K562 (cell line): ENCODE results near the gene DTX4. TPM values are rescaled to one million over a fixed set of nuclear protein-coding genes. Genes with fewer than 3 reads are reported as not detected.

ENCODE experiments used
- ATAC-seq: fragments of 200-7000 bp; cut with Tn5 transposase; 3 replicates; pipeline ENCODE4 v1.9.1; 2020; ENCODE audit warnings: moderate library complexity
- BruUV-seq: library from RNA; stranded (reverse); fragments of 400-500 nt; replicated peaks from 2 replicates; lab custom pipeline; 2021; lab: Mats Ljungman, UMichigan
- CTCF ChIA-PET: fragments of 300-600 bp; formaldehyde crosslinking; extraction: SDS; loops from one replicate; lab custom pipeline; 2021; ENCODE audit warnings: low intra/inter-chr PET ratio; lab: Yijun Ruan, JAX
- POLR2A ChIA-PET: fragments of 300-600, 350-650 bp; sonication (Branson Sonifier 250); formaldehyde crosslinking; extraction: SDS; loops from one replicate; lab custom pipeline; 2021; ENCODE audit warnings: antibody characterized with exemption, inconsistent platforms; lab: Yijun Ruan, JAX
- DNase-seq, 4 experiments: peaks; one replicate each; pipeline versions ENCODE4 v3.0.0 to v3.0.0-alpha.2; 2011 to 2018; ENCODE audit warnings: low spot score in 3 of 4, mixed read lengths in 3 of 4; ENCODE audit errors: extremely low read depth in 1 of 4
- FAIRE-seq: peaks from 2 replicates; lab custom pipeline; 2011; peaks lifted over from hg19 to GRCh38; lab: Jason Lieb, UNC
- H2AFZ ChIP-seq: 2 replicates; pipeline ENCODE4 v1.6.0; 2011; ENCODE audit warnings: low read depth, low read length, control low read depth, inconsistent platforms
- H3K27ac ChIP-seq: fragments of 200-600 bp; 3 replicates; pipeline ENCODE4 v1.8.0; 2011; ENCODE audit warnings: low read depth, mild to moderate bottlenecking, control low read depth, inconsistent platforms, low read length, moderate library complexity, mixed read lengths; ENCODE audit errors: extremely low read depth
- H3K27me3 ChIP-seq, 2 experiments: fragments of 300-600 bp in 1 of 2; 2 replicates in 1 of 2; 3 replicates in 1 of 2; pipeline versions ENCODE4 v1.6.0 to v1.8.0; 2011; ENCODE audit warnings: inconsistent platforms in 2 of 2, low read length in 2 of 2, mild to moderate bottlenecking in 1 of 2, mixed read lengths in 1 of 2, moderate library complexity in 1 of 2; ENCODE audit not compliant: control insufficient read depth in 2 of 2, insufficient read depth in 2 of 2
- H3K36me3 ChIP-seq: fragments of 300-600 bp; 3 replicates; pipeline ENCODE4 v1.8.0; 2011; ENCODE audit warnings: mild to moderate bottlenecking, low read length, inconsistent platforms; ENCODE audit not compliant: control insufficient read depth, insufficient read depth
- H3K4me1 ChIP-seq, 2 experiments: fragments of 200-600 bp in 1 of 2; replicated peaks in 1 of 2; 2 replicates in 1 of 2; 3 replicates in 1 of 2; pipeline versions ENCODE4 v1.5.1 to v1.8.0; 2011; ENCODE audit warnings: inconsistent platforms in 2 of 2, low read length in 2 of 2, mild to moderate bottlenecking in 1 of 2, mixed read lengths in 1 of 2, moderate library complexity in 1 of 2; ENCODE audit not compliant: control insufficient read depth in 2 of 2, insufficient read depth in 2 of 2
- H3K4me2 ChIP-seq: 2 replicates; pipeline ENCODE4 v1.6.1; 2011; ENCODE audit warnings: low read length, control low read depth, inconsistent platforms, mixed read lengths; ENCODE audit not compliant: insufficient read depth
- H3K4me3 ChIP-seq: fragments of 200-600 bp; sonication (generic), shearing (Covaris generic); 2 replicates; pipeline ENCODE4 v1.5.1; 2016; ENCODE audit warnings: control low read depth, inconsistent platforms
- H3K79me2 ChIP-seq: fragments of 200-600 bp; 3 replicates; pipeline ENCODE4 v1.8.0; 2011; ENCODE audit warnings: low read length, inconsistent platforms; ENCODE audit not compliant: control insufficient read depth, insufficient read depth
- H3K9ac ChIP-seq, 2 experiments: 2 replicates each; pipeline versions ENCODE4 v1.6.0 to v1.6.1; 2011; ENCODE audit warnings: low read depth in 2 of 2, low read length in 2 of 2, control low read depth in 1 of 2, inconsistent platforms in 1 of 2, mild to moderate bottlenecking in 1 of 2, mixed read lengths in 1 of 2; ENCODE audit not compliant: insufficient read depth in 1 of 2
- H3K9me1 ChIP-seq: one replicate; pipeline ENCODE4 v1.6.0; 2011; ENCODE audit warnings: inconsistent platforms, mild to moderate bottlenecking, low read length, moderate library complexity; ENCODE audit not compliant: control insufficient read depth, insufficient read depth
- H3K9me3 ChIP-seq: replicated peaks from 2 replicates; pipeline ENCODE4 v1.5.1; 2011; ENCODE audit warnings: low read depth, low read length, inconsistent platforms; ENCODE audit not compliant: control insufficient read depth, insufficient read depth
- H4K20me1 ChIP-seq: replicated peaks from 2 replicates; pipeline ENCODE4 v1.6.1; 2011; ENCODE audit warnings: low read length, inconsistent platforms, mixed read lengths; ENCODE audit not compliant: control insufficient read depth, insufficient read depth
- HMG20A ChIP-seq: fragments of 450-650 bp; formaldehyde crosslinking; conservative IDR thresholded peaks from 2 replicates; pipeline ENCODE4 v1.4.0; 2020; ENCODE audit warnings: mild to moderate bottlenecking, mixed read lengths
- MIER1 ChIP-seq: fragments of 450-650 bp; IDR thresholded peaks from 2 replicates; pipeline ENCODE4 v1.6.1; 2016; ENCODE audit warnings: antibody characterized with exemption, mild to moderate bottlenecking, low read depth
- NELFE ChIP-seq: IDR thresholded peaks from 2 replicates; pipeline ENCODE4 v1.6.1; 2011; ENCODE audit warnings: mild to moderate bottlenecking; ENCODE audit not compliant: insufficient read depth, insufficient read length
- NEUROD1 ChIP-seq: fragments of 150-350 bp; IDR thresholded peaks from 2 replicates; pipeline ENCODE4 v1.6.1; 2014; ENCODE audit warnings: borderline replicate concordance, low read length, low read depth; ENCODE audit not compliant: partially characterized antibody
- RERE ChIP-seq: sonication (generic); formaldehyde crosslinking; IDR thresholded peaks from 2 replicates; pipeline ENCODE4 v1.8.0; 2023; ENCODE audit warnings: missing genetic modification reagents, mild to moderate bottlenecking, borderline replicate concordance
- TAF9B ChIP-seq: fragments of 450-650 bp; IDR thresholded peaks from 2 replicates; pipeline ENCODE4 v1.6.1; 2018; ENCODE audit warnings: mild to moderate bottlenecking; ENCODE audit not compliant: partially characterized antibody
- THRB ChIP-seq: fragments of 450-650 bp; formaldehyde crosslinking; conservative IDR thresholded peaks from 2 replicates; pipeline ENCODE4 v1.4.0; 2022; ENCODE audit warnings: mild to moderate bottlenecking, missing genetic modification characterization
- ZNF253 ChIP-seq: fragments of 250-450 bp; sonication (Bioruptor Pico); conservative IDR thresholded peaks from 2 replicates; pipeline ENCODE4 v1.6.1; 2021; ENCODE audit warnings: mild to moderate bottlenecking
- ZNF444 ChIP-seq: fragments of 250-450 bp; sonication (Bioruptor Pico); IDR thresholded peaks from 2 replicates; pipeline ENCODE4 v1.4.0; 2020; ENCODE audit warnings: mild to moderate bottlenecking, moderate library complexity
- ZNF592 ChIP-seq: fragments of 450-650 bp; IDR thresholded peaks from 2 replicates; pipeline ENCODE4 v1.6.1; 2017; ENCODE audit warnings: antibody characterized with exemption, mild to moderate bottlenecking
- WGBS: fragments of 100-300 bp; shearing (Covaris generic); methylation state at CpG from one replicate; pipeline ENCODE4 v1.1.6; 2016; ENCODE audit warnings: low coverage, mixed read lengths; ENCODE audit not compliant: insufficient coverage; ENCODE audit errors: missing lambda C conversion rate; 5-methylcytosine and 5-hydroxymethylcytosine counted together
- in situ Hi-C: fragments of 300-500 bp; cut with MboI; formaldehyde crosslinking; loops from 4 replicates; pipeline ENCODE4 v1.15.0; 2018; ENCODE audit warnings: inconsistent platforms, mixed read lengths
- intact Hi-C: fragments of 100-400 bp; cut with micrococcal nuclease; formaldehyde crosslinking; loops from 2 replicates; pipeline ENCODE4 v1.14.2; 2022
- polyA plus RNA-seq, 8 experiments: library from polyadenylated mRNA; depleted of rRNA in 4 of 8; stranded (reverse) in 5 of 8; unstranded in 3 of 8; fragments of >200 nt; fragmentation: Nextera tagmentation in 2 of 8; fragmentation: Illumina TruSeq in 1 of 8; extraction: Ambion mirVana in 2 of 8; extraction: Trizol in 1 of 8; gene quantifications; 2 replicates each; pipeline versions ENCODE4 v1.2.1 to v1.2.3, GENCODE V29; 2011 to 2014; ENCODE audit warnings: inconsistent platforms in 1 of 8, missing spikeins in 1 of 8
- total RNA-seq, 7 experiments: library from RNA; depleted of rRNA in 6 of 7; stranded (reverse); fragments of >200 nt in 6 of 7; fragmentation: Illumina TruSeq in 2 of 7; extraction: Trizol in 2 of 7; gene quantifications; 2 replicates each; pipeline versions ENCODE4 v1.2.1 to v1.2.3, GENCODE V29; 2011 to 2021; ENCODE audit warnings: low replicate concordance in 1 of 7

Gene DTX4
- total and polyA plus RNA-seq, 9 of the 15 experiments (the other 6 are each of a cell fraction or from before 2014, with no cell fraction given): 0.03 to 0.47 (median 0.04) TPM; not detected in 4

- Histone ChIP-seq H2AFZ (no peak overlapping the region), H3K4me3 (no peak overlapping the region), H3K27me3 (peaks cover 14 to 32% of the 10 kb centered on the region in 2 experiments), H3K9me1 (no peaks in the 10 kb centered on the region), H3K36me3 (no peaks in the 10 kb centered on the region), H3K4me2 (no peak overlapping the region), H3K9ac (no peak overlapping the region), H3K4me1 (peaks cover 0 to 20% of the 10 kb centered on the region in 2 experiments; a peak in 3 of 5 replicates), H3K27ac (no peak overlapping the region), H3K9me3 (no peaks in the 10 kb centered on the region), H4K20me1 (no peaks in the 10 kb centered on the region; the same call in 1 of the 2 replicates), H3K79me2 (no peaks in the 10 kb centered on the region)
- intact Hi-C loops (loop anchor here (5.0 kb wide), 1 partner anchor 628 kb away; no protein-coding TSS in a partner anchor), in situ Hi-C loops (loop anchor here (10.0 to 25.0 kb wide), 2 partner anchors 250 to 513 kb away; partner anchors contain the start of gene OR5A2)
- POLR2A ChIA-PET: interaction anchor here (0.6 to 0.9 kb wide), 3 partner anchors 10 to 350 kb away, joined by 3 read pairs; no protein-coding TSS in a partner anchor
- CTCF ChIA-PET: no interaction called here
- FAIRE-seq (no peak), ATAC-seq (no peak), DNase-seq (no peak)
- WGBS: 1% methylated on average over 6 of the region's 7 CpGs
- no TSS peak for BruUV-seq
- no peak for TF ChIP-seq THRB
- no peak for TF ChIP-seq RERE (CRISPR knock-in tag)
- TF ChIP-seq ZNF253: no peak
- no peak for TF ChIP-seq NELFE
- no peak for TF ChIP-seq HMG20A (CRISPR knock-in tag)
- no peak for TF ChIP-seq ZNF444 (CRISPR knock-in tag)
- TF ChIP-seq TAF9B: no peak
- TF ChIP-seq MIER1: no peak
- TF ChIP-seq ZNF592: no peak
- no peak for TF ChIP-seq NEUROD1
Observed at GRCh38 chr11:59174664-59175033, 2.7 kb downstream of the DTX4 start.
